ENCODE data around the gene SSX4. TPM values are rescaled to one million over a fixed set of nuclear protein-coding genes. Genes with fewer than 3 reads are reported as not detected.
"Not testable (repeated sequence)": the region's sequence is repeated elsewhere in the genome, so short reads cannot be mapped to it uniquely, and the experiment has no call there.

Gene SSX4
- total RNA-seq, 2 experiments from 2014 or later, result not detected

- CTCF ChIA-PET; H3K27me3 ChIP-seq (ENCODE audit: control insufficient read depth in 1 of 2, insufficient read depth in 2 of 2, low read length in 2 of 2); H3K4me1 Mint-ChIP-seq (ENCODE audit: low read depth); H3K9me3 Mint-ChIP-seq; H3K4me3 Mint-ChIP-seq; H3K36me3 ChIP-seq (ENCODE audit: insufficient read depth, low read length); DNase-seq; H3K27me3 Mint-ChIP-seq; ATAC-seq (ENCODE audit: poor library complexity); H3K4me3 ChIP-seq (ENCODE audit: low read length); intact Hi-C loops (cut with DNase I, micrococcal nuclease); H3K36me3 Mint-ChIP-seq (ENCODE audit: low read depth); H3K9me3 ChIP-seq (ENCODE audit: control insufficient read depth in 1 of 2, insufficient read depth in 1 of 2, low read length in 2 of 2); H3K27ac Mint-ChIP-seq; POLR2A ChIA-PET; H3K27ac ChIP-seq (ENCODE audit: low read depth in 1 of 2, low read length in 2 of 2); H3K4me1 ChIP-seq (ENCODE audit: insufficient read depth, low read length): not testable (repeated sequence)
These were observed 12.9 kb upstream of the SSX4 start for GRCh38 chrX:48370408-48370807.

GRCh38 chrX:48396931-48397330 is 13.6 kb downstream of the SSX4 start:
- DNase-seq; H3K9me3 ChIP-seq (ENCODE audit: control insufficient read depth in 1 of 2, insufficient read depth in 1 of 2, low read length in 2 of 2); H3K4me3 Mint-ChIP-seq; H3K4me1 Mint-ChIP-seq (ENCODE audit: low read depth); ATAC-seq (ENCODE audit: poor library complexity); H3K27ac ChIP-seq (ENCODE audit: low read depth in 1 of 2, low read length in 2 of 2); H3K36me3 ChIP-seq (ENCODE audit: insufficient read depth, low read length); CTCF ChIA-PET; H3K4me3 ChIP-seq (ENCODE audit: low read length); H3K9me3 Mint-ChIP-seq; H3K27me3 Mint-ChIP-seq; H3K4me1 ChIP-seq (ENCODE audit: insufficient read depth, low read length); H3K27me3 ChIP-seq (ENCODE audit: control insufficient read depth in 1 of 2, insufficient read depth in 2 of 2, low read length in 2 of 2); POLR2A ChIA-PET; H3K36me3 Mint-ChIP-seq (ENCODE audit: low read depth); H3K27ac Mint-ChIP-seq; intact Hi-C loops (cut with DNase I, micrococcal nuclease): not testable (repeated sequence)

- DNase-seq, POLR2A ChIA-PET: not testable (repeated sequence)
These were observed 14.5 kb downstream of the SSX4 start for GRCh38 chrX:48397825-48398224.

GRCh38 chrX:48411860-48412259 is 28.5 kb downstream of the SSX4 start, which contains the start of gene SSX4B:
Gene SSX4B, minus strand, starts transcription at chrX:48411960. Its CDS starts 588 bp downstream, at chrX:48411372.
- intact Hi-C loops (cut with DNase I, micrococcal nuclease); H3K4me1 ChIP-seq (ENCODE audit: insufficient read depth, low read length); H3K4me1 Mint-ChIP-seq (ENCODE audit: low read depth); ATAC-seq (ENCODE audit: poor library complexity); H3K27ac ChIP-seq (ENCODE audit: low read depth in 1 of 2, low read length in 2 of 2); H3K4me3 Mint-ChIP-seq; H3K27ac Mint-ChIP-seq; H3K27me3 Mint-ChIP-seq; H3K36me3 Mint-ChIP-seq (ENCODE audit: low read depth); POLR2A ChIA-PET; H3K36me3 ChIP-seq (ENCODE audit: insufficient read depth, low read length); DNase-seq; H3K9me3 ChIP-seq (ENCODE audit: control insufficient read depth in 1 of 2, insufficient read depth in 1 of 2, low read length in 2 of 2); H3K4me3 ChIP-seq (ENCODE audit: low read length); H3K27me3 ChIP-seq (ENCODE audit: control insufficient read depth in 1 of 2, insufficient read depth in 2 of 2, low read length in 2 of 2); H3K9me3 Mint-ChIP-seq; CTCF ChIA-PET: not testable (repeated sequence)

More at GRCh38 chrX:48397825-48398224, 14.5 kb downstream of the SSX4 start:
- intact Hi-C loops (cut with DNase I, micrococcal nuclease); H3K4me3 Mint-ChIP-seq; H3K27me3 ChIP-seq (ENCODE audit: control insufficient read depth in 1 of 2, insufficient read depth in 2 of 2, low read length in 2 of 2); H3K27ac Mint-ChIP-seq; H3K27me3 Mint-ChIP-seq; ATAC-seq (ENCODE audit: poor library complexity); H3K9me3 ChIP-seq (ENCODE audit: control insufficient read depth in 1 of 2, insufficient read depth in 1 of 2, low read length in 2 of 2); H3K9me3 Mint-ChIP-seq; H3K4me1 Mint-ChIP-seq (ENCODE audit: low read depth); H3K27ac ChIP-seq (ENCODE audit: low read depth in 1 of 2, low read length in 2 of 2); H3K36me3 Mint-ChIP-seq (ENCODE audit: low read depth); H3K4me1 ChIP-seq (ENCODE audit: insufficient read depth, low read length); H3K36me3 ChIP-seq (ENCODE audit: insufficient read depth, low read length); CTCF ChIA-PET; H3K4me3 ChIP-seq (ENCODE audit: low read length): not testable (repeated sequence)

- H3K9me3 Mint-ChIP-seq; H3K4me3 Mint-ChIP-seq; H3K36me3 ChIP-seq (ENCODE audit: insufficient read depth, low read length); POLR2A ChIA-PET; H3K27ac ChIP-seq (ENCODE audit: low read depth in 1 of 2, low read length in 2 of 2); DNase-seq; H3K36me3 Mint-ChIP-seq (ENCODE audit: low read depth); H3K4me1 ChIP-seq (ENCODE audit: insufficient read depth, low read length); H3K27me3 ChIP-seq (ENCODE audit: control insufficient read depth in 1 of 2, insufficient read depth in 2 of 2, low read length in 2 of 2); CTCF ChIA-PET; H3K4me3 ChIP-seq (ENCODE audit: low read length); intact Hi-C loops (cut with DNase I, micrococcal nuclease); H3K27ac Mint-ChIP-seq; H3K4me1 Mint-ChIP-seq (ENCODE audit: low read depth); H3K9me3 ChIP-seq (ENCODE audit: control insufficient read depth in 1 of 2, insufficient read depth in 1 of 2, low read length in 2 of 2); H3K27me3 Mint-ChIP-seq: not testable (repeated sequence)
- ATAC-seq (ENCODE audit: poor library complexity), result peak; percentile 32
These were observed 43.8 kb downstream of the SSX4 start for GRCh38 chrX:48427027-48427716.

- ATAC-seq (ENCODE audit: poor library complexity); H3K4me3 ChIP-seq (ENCODE audit: low read length); H3K9me3 Mint-ChIP-seq; H3K27ac Mint-ChIP-seq; H3K4me3 Mint-ChIP-seq; intact Hi-C loops (cut with DNase I, micrococcal nuclease); H3K27me3 Mint-ChIP-seq; POLR2A ChIA-PET; H3K36me3 Mint-ChIP-seq (ENCODE audit: low read depth); H3K27me3 ChIP-seq (ENCODE audit: control insufficient read depth in 1 of 2, insufficient read depth in 2 of 2, low read length in 2 of 2); DNase-seq; H3K4me1 Mint-ChIP-seq (ENCODE audit: low read depth); CTCF ChIA-PET; H3K36me3 ChIP-seq (ENCODE audit: insufficient read depth, low read length); H3K9me3 ChIP-seq (ENCODE audit: control insufficient read depth in 1 of 2, insufficient read depth in 1 of 2, low read length in 2 of 2); H3K27ac ChIP-seq (ENCODE audit: low read depth in 1 of 2, low read length in 2 of 2): not testable (repeated sequence)
- peaks cover 17% of the 10 kb centered on the region for H3K4me1 ChIP-seq (ENCODE audit: insufficient read depth, low read length)
These were observed 46.3 kb downstream of the SSX4 start for GRCh38 chrX:48429606-48430005.

GRCh38 chrX:48430166-48430565 is 46.8 kb downstream of the SSX4 start:
- H3K27me3 ChIP-seq (ENCODE audit: control insufficient read depth in 1 of 2, insufficient read depth in 2 of 2, low read length in 2 of 2); H3K27ac Mint-ChIP-seq; H3K4me3 Mint-ChIP-seq; H3K9me3 Mint-ChIP-seq; H3K36me3 ChIP-seq (ENCODE audit: insufficient read depth, low read length); POLR2A ChIA-PET; H3K27me3 Mint-ChIP-seq; intact Hi-C loops (cut with DNase I, micrococcal nuclease); H3K36me3 Mint-ChIP-seq (ENCODE audit: low read depth); H3K9me3 ChIP-seq (ENCODE audit: control insufficient read depth in 1 of 2, insufficient read depth in 1 of 2, low read length in 2 of 2); H3K27ac ChIP-seq (ENCODE audit: low read depth in 1 of 2, low read length in 2 of 2); DNase-seq; CTCF ChIA-PET; H3K4me3 ChIP-seq (ENCODE audit: low read length); ATAC-seq (ENCODE audit: poor library complexity); H3K4me1 Mint-ChIP-seq (ENCODE audit: low read depth): not testable (repeated sequence)
- H3K4me1 ChIP-seq (ENCODE audit: insufficient read depth, low read length), result peaks cover 17% of the 10 kb centered on the region
